ENCODE measurements around the gene ITGAL. TPM values are rescaled to one million over a fixed set of nuclear protein-coding genes. Genes with fewer than 3 reads are reported as not detected.

Gene ITGAL
- total and polyA plus RNA-seq, 2 of the 13 experiments (the other 11 are each of a cell fraction or from before 2014, with no cell fraction given): 0.86 to 1.2 TPM

DNA sequence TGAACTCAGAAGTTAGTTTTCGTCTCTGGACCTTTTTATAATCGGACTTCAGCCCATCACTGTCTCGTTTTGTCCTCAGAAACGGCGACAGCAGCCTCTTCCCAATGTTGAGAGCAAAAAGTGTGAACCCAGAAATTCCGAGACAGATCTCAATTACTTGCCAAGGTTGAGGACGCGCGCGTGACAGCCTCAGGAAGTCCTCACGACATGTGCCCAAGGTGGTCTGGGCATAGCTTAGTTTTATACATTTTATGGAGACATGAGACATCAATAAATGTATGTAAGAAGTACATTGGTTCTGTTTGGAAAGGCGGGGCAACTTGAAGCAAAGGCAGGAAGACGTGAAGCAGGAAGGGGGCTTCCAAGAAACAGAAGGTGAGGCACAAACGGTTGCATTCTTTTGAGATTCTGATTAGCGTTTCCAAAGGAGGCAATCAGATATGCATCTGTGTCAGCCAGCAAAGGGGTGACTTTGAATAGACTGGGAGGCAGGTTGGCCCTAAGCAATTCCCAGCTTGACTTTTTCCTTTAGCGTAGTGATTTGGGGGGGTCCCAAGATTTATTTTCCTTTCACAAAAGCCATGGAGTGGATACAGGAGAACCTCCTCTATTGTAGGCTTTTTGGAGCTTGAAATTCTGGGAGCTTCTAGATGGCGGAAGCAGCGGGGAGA, 62.7 kb downstream of the ITGAL start (continued):
- TF ChIP-seq ZNF350 (CRISPR knock-in tag; IDR thresholded peaks at IDR 0.05; ENCODE audit: borderline replicate concordance, low read depth) (0 out of 2 replicates have a peak, but pooled peaks have one; percentile 8), CC2D1A (CRISPR knock-in tag; IDR thresholded peaks at IDR 0.05) (peak; percentile 66; the same call in 1 of the 2 replicates), ZNF7 (CRISPR knock-in tag; IDR thresholded peaks at IDR 0.05) (no peak), PHF20 (CRISPR knock-in tag; IDR thresholded peaks at IDR 0.05) (peak; percentile 2; the same call in 1 of the 2 replicates), ZNF816 (CRISPR knock-in tag; IDR thresholded peaks at IDR 0.05; ENCODE audit: borderline replicate concordance) (0 out of 2 replicates have a peak, but pooled peaks have one; percentile 35), YEATS4 (CRISPR knock-in tag; IDR thresholded peaks at IDR 0.05; ENCODE audit: borderline replicate concordance) (peak; percentile 5; the same call in 1 of the 2 replicates), STAG1 (CRISPR knock-in tag; IDR thresholded peaks at IDR 0.05) (no peak), ZNF441 (CRISPR knock-in tag; IDR thresholded peaks at IDR 0.05; ENCODE audit: borderline replicate concordance) (0 out of 2 replicates have a peak, but pooled peaks have one; percentile 9), ZFP1 (CRISPR knock-in tag; IDR thresholded peaks at IDR 0.05) (peak; percentile 8; the same call in 1 of the 2 replicates), HNRNPH1 (optimal IDR thresholded peaks at IDR 0.05; ENCODE audit: low read depth, low read length) (no peak), SNAPC2 (CRISPR knock-in tag; IDR thresholded peaks at IDR 0.05) (peak; percentile 7; the same call in 1 of the 2 replicates), NFIC (IDR thresholded peaks at IDR 0.05; ENCODE audit: low read length) (0 out of 2 replicates have a peak, but pooled peaks have one; percentile 15), ZNF530 (CRISPR knock-in tag; IDR thresholded peaks at IDR 0.05; ENCODE audit: low read depth) (0 out of 2 replicates have a peak, but pooled peaks have one; percentile 35), ARID2 (CRISPR knock-in tag; IDR thresholded peaks at IDR 0.05; ENCODE audit: borderline replicate concordance) (peak; percentile 85; the same call in 1 of the 2 replicates), ZNF143 (CRISPR knock-in tag; IDR thresholded peaks at IDR 0.05) (no peak), ZNF670 (CRISPR knock-in tag; IDR thresholded peaks at IDR 0.05; ENCODE audit: borderline replicate concordance) (peak; percentile 70; the same call in 1 of the 2 replicates), ZNF460 (CRISPR knock-in tag; IDR thresholded peaks at IDR 0.05; ENCODE audit: borderline replicate concordance) (no peak), CHCHD3 (CRISPR knock-in tag; IDR thresholded peaks at IDR 0.05) (0 out of 2 replicates have a peak, but pooled peaks have one; percentile 63), AKAP8 (CRISPR knock-in tag; IDR thresholded peaks at IDR 0.05) (no peak), SSRP1 (CRISPR knock-in tag; IDR thresholded peaks at IDR 0.05) (peak; percentile 25), PHF21A (CRISPR knock-in tag; IDR thresholded peaks at IDR 0.05) (peak; percentile 68; the same call in 1 of the 2 replicates), ZNF841 (CRISPR knock-in tag; IDR thresholded peaks at IDR 0.05; ENCODE audit: borderline replicate concordance) (no peak), MZF1 (CRISPR knock-in tag; IDR thresholded peaks at IDR 0.05; ENCODE audit: borderline replicate concordance) (0 out of 2 replicates have a peak, but pooled peaks have one; percentile 76), NFATC3 (CRISPR knock-in tag; IDR thresholded peaks at IDR 0.05) (peak; percentile 77; the same call in 1 of the 2 replicates), ZNF737 (CRISPR knock-in tag; IDR thresholded peaks at IDR 0.05; ENCODE audit: borderline replicate concordance) (no peak; the same call in 1 of the 2 replicates)
- TF ChIP-seq, protein P1, sequence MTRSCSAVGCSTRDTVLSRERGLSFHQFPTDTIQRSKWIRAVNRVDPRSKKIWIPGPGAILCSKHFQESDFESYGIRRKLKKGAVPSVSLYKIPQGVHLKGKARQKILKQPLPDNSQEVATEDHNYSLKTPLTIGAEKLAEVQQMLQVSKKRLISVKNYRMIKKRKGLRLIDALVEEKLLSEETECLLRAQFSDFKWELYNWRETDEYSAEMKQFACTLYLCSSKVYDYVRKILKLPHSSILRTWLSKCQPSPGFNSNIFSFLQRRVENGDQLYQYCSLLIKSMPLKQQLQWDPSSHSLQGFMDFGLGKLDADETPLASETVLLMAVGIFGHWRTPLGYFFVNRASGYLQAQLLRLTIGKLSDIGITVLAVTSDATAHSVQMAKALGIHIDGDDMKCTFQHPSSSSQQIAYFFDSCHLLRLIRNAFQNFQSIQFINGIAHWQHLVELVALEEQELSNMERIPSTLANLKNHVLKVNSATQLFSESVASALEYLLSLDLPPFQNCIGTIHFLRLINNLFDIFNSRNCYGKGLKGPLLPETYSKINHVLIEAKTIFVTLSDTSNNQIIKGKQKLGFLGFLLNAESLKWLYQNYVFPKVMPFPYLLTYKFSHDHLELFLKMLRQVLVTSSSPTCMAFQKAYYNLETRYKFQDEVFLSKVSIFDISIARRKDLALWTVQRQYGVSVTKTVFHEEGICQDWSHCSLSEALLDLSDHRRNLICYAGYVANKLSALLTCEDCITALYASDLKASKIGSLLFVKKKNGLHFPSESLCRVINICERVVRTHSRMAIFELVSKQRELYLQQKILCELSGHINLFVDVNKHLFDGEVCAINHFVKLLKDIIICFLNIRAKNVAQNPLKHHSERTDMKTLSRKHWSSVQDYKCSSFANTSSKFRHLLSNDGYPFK (CRISPR knock-in tag; IDR thresholded peaks at IDR 0.05; ENCODE audit: borderline replicate concordance): no peak; the same call in 1 of the 2 replicates
- TF ChIP-seq, protein P2, sequence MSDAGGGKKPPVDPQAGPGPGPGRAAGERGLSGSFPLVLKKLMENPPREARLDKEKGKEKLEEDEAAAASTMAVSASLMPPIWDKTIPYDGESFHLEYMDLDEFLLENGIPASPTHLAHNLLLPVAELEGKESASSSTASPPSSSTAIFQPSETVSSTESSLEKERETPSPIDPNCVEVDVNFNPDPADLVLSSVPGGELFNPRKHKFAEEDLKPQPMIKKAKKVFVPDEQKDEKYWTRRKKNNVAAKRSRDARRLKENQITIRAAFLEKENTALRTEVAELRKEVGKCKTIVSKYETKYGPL (CRISPR knock-in tag; IDR thresholded peaks at IDR 0.05): peak; percentile 7; the same call in 1 of the 2 replicates
- TF ChIP-seq, protein P3, sequence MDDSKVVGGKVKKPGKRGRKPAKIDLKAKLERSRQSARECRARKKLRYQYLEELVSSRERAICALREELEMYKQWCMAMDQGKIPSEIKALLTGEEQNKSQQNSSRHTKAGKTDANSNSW (CRISPR knock-in tag; IDR thresholded peaks at IDR 0.05; ENCODE audit: borderline replicate concordance): no peak
